Measurements from ENCODE around the gene C6orf89.

DNA sequence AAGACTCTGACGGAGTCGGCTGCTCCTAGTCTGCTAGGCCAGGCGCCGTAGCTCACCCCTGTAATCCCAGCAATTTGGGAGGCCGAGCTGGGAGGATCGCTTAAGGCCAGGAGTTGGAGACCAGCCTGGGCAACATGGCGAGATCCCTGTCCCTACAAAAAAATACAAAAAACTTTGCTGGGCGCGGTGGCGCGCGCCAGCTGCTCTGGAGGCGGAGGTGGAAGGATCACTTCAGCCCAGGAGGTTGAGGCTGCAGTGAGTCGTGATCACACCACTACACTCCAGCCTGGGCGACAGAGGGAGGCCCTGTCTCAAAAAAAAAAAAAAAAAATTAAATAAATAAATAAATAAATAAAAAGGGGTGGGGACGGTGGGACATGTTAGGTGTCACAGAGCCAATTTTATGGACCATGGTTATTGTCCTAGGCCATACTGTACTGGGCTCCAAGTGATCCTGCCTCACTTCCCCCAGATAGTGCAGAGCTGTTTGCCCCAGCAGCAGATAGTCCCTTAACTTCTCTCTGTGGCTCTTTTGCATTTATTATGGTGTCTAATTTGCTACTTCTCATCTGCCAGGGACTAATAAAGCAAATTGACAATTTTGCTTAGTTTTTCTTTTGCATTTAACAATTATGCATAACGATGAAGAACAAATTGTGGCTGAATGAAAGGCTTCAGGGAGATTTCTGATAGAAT, 74.0 kb downstream of the C6orf89 start:
- TF ChIP-seq JUN (IDR thresholded peaks at IDR 0.05; ENCODE audit: low read depth, low read length) (no peak), POLR2A (IDR thresholded peaks at IDR 0.05; ENCODE audit: control extremely low read depth in 1 of 2, low read depth in 2 of 2, low read length in 2 of 2) (no peak), RFX5 (IDR thresholded peaks at IDR 0.05; ENCODE audit: borderline replicate concordance, low read depth, low read length) (no peak), EZH2 (IDR thresholded peaks at IDR 0.05; ENCODE audit: low read depth, low read length, severe bottlenecking) (no peak), SIN3A (conservative IDR thresholded peaks at IDR 0.05 in 1 of 2, IDR thresholded peaks at IDR 0.05 in 1 of 2; ENCODE audit: low read depth in 1 of 2, low read length in 2 of 2) (no peak), RAD21 (IDR thresholded peaks at IDR 0.05 in 1 of 2, conservative IDR thresholded peaks at IDR 0.05 in 1 of 2; ENCODE audit: low read depth in 2 of 2, low read length in 2 of 2) (no peak)
- TF ChIP-seq, protein P1, sequence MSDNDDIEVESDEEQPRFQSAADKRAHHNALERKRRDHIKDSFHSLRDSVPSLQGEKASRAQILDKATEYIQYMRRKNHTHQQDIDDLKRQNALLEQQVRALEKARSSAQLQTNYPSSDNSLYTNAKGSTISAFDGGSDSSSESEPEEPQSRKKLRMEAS (IDR thresholded peaks at IDR 0.05): no peak
- TF ChIP-seq, protein P2, sequence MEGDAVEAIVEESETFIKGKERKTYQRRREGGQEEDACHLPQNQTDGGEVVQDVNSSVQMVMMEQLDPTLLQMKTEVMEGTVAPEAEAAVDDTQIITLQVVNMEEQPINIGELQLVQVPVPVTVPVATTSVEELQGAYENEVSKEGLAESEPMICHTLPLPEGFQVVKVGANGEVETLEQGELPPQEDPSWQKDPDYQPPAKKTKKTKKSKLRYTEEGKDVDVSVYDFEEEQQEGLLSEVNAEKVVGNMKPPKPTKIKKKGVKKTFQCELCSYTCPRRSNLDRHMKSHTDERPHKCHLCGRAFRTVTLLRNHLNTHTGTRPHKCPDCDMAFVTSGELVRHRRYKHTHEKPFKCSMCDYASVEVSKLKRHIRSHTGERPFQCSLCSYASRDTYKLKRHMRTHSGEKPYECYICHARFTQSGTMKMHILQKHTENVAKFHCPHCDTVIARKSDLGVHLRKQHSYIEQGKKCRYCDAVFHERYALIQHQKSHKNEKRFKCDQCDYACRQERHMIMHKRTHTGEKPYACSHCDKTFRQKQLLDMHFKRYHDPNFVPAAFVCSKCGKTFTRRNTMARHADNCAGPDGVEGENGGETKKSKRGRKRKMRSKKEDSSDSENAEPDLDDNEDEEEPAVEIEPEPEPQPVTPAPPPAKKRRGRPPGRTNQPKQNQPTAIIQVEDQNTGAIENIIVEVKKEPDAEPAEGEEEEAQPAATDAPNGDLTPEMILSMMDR (IDR thresholded peaks at IDR 0.05; ENCODE audit: control extremely low read depth in 1 of 3, insufficient read depth in 1 of 3, low read depth in 1 of 3, low read length in 3 of 3): no peak
